ENCODE results near the gene MPL. TPM values are rescaled to one million over a fixed set of nuclear protein-coding genes. Genes with fewer than 3 reads are reported as not detected.

Gene MPL
- 0.41 TPM for polyA plus RNA-seq (ENCODE audit: insufficient read length)

- no peak for DNase-seq
Observed at GRCh38 chr1:43337588-43337987, at the start of gene MPL. TSS of gene MPL (plus strand) at chr1:43337818. CDS start at chr1:43337849, 31 bp downstream.

- DNase-seq = no peak
Observed at GRCh38 chr1:43288058-43288784, 49.4 kb upstream of the MPL start.

DNA sequence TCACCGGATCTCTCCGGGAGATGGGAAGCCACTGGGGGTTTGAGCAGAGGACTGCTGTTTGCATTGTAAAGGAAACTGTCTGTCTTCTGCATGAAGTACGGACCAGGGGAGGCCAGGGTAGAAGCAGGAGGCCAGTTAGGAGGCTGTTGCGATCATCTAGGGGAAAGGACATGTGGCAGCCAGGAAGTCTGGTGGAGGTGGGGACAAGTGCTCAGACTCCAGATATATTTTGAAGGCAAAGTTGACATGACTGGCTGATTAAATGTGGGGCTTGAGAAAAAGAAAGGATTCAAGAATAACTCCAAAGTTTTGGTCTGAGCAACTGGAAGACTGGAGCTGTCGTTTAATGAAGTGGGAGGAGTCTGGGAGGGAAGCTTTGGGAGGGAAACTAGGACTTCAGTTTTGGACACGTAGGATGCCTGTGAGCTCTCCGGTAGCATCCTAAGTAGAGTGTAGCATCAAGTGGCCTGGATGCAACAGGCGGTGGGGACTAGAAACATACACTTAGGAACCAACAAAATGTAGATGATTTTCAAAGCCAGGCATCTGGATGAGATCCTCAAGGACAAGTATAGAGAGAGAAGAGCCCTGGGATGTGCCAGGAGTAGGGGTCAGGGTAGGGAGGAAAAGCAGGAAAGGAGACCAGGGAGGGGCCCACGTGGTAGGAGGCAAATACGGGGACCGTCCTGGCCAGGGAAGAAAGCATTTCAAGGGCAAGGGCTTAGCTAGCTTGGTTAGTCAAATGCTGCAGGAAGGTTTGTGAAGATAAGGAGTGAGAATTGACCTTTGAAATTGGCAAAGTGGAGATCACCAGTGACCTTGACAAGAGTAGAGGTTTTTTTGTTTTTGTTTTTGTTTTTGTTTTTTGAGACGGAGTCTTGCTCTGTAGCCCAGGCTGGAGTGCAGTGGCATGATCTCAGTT lies 48.6 kb upstream of the MPL start:
- no peak for DNase-seq

DNA sequence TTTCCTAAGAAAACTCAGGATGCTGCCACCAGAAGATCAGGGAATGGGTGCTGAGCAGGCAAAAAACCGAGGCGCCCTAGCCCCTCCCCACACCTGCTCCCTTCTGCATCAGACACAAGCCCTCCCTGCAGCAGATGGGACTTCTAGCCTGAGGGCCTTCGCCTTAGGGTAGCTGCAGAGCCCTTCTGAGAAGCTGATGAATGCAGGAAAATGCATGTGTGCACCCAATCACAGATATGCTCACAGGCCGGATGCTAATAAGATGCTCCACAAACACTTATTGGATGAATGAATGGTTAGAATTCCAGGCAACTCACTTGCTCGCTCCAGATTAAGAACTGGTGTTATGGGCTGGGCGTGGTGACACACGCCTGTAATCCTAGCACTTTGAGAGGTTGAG lies 45.4 kb upstream of the MPL start:
- no peak for DNase-seq

DNA sequence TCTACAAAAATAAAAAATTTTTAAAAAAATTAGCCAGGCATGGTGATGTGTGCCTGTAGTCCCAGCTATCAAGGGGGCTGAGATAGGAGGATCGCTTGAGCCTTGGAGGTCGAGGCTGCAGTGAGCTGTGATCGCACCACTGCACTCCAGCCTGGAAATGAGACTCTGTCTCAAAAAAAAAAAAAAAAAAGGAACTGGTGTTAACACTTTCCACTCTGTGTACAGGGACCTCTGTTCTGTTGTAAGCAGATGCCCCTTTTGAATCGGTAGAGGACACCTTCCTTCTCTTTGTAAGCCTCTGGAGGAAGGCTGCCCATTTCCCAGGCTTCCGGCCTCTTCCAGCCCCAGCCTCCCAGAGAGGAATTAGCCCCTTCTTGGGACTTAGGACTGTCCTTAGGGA lies 44.9 kb upstream of the MPL start:
- no peak for DNase-seq

- no peak for DNase-seq
Observed at GRCh38 chr1:43293176-43293575, 44.4 kb upstream of the MPL start.

DNA sequence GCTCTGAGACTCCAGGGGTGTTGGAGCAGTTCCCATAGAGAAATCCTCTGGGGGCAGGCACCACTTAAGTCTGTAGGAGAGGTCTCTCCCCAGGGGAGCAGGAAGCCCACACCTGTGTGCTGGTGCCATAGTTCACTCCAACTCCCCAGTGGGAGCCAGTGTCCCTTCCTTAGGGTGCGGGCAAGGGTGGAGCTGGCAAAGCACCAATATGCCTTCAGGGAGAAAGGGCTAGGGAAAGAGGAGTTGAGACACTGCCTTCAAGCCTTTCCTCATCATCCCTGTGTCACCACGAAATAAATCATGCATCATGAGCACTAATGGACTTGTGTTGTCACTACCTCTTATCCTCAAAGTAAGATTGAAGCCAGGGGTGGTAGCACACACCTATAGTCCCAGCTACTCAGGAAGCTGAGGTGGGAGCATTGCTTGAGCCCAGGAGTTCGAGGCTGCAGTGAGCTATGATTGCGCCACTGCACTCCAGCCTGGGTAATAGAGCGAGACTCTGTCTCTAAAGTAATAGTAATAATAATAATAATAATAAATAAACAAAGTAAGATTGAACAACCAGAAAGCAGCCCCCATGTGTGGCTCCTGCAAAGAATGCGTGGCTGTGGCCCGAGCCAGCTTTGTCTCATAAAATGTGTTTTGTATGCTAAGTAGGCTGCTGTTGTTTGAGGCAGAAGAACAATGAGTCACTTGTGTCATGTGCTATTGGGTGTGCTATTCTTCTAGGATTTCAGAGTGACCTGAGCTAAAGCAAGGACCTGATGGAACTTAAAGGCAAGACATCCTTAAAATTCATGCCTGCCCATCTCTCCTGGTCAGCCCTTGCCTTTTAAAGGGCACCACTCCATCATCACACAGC lies 43.5 kb upstream of the MPL start:
- no peak for DNase-seq

- no peak for DNase-seq
Observed at GRCh38 chr1:43294761-43295160, 42.9 kb upstream of the MPL start.

GRCh38 chr1:43296207-43296606 lies 41.4 kb upstream of the MPL start:
- DNase-seq = no peak

DNA sequence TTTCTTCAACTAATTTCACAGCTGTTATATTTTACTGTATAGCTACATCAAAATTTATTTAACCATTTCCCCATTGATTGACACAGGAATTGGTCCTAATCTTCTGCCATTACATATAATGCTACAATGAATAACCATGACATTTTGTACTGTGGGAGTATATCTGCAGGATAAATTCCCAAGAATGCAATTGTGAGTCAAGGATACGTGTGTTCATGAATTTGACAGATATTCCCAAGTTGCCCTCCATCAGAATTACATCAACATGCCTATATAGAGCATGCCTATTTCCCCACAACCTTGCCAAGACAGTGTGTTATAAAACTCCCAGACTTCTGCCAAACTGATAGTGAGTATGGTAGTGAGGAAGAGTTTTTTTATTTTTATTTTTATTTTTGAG lies 39.6 kb upstream of the MPL start:
- DNase-seq = no peak

DNA sequence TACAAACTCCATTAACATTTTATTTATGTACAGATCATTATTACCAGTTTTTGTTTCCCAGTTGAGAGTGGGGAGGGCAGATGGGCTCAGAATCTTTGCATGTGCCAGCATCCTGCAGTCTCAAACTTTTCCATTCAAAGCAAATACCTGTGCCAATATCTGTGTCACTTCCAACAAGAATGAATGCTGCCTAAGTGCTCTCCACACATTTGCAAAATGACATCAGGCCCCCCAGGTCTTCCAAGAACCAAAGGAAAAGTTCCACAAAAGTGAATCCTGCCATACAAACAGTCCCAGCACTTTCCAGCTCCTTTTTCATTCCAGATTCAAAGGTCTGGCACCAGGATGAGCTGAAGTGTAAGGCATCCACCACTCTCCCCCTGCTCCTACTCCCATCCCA lies 38.5 kb upstream of the MPL start:
- peak; percentile 26 for DNase-seq

- peak; percentile 19 for DNase-seq
Observed at GRCh38 chr1:43300378-43301094, 37.1 kb upstream of the MPL start, which contains the start of gene TIE1. TSS of gene TIE1 (plus strand) at chr1:43300982. CDS start at chr1:43301072, 90 bp downstream.

GRCh38 chr1:43302201-43302600 lies 35.4 kb upstream of the MPL start:
- no peak for DNase-seq

GRCh38 chr1:43302721-43303470 lies 34.7 kb upstream of the MPL start:
- DNase-seq = no peak

DNA sequence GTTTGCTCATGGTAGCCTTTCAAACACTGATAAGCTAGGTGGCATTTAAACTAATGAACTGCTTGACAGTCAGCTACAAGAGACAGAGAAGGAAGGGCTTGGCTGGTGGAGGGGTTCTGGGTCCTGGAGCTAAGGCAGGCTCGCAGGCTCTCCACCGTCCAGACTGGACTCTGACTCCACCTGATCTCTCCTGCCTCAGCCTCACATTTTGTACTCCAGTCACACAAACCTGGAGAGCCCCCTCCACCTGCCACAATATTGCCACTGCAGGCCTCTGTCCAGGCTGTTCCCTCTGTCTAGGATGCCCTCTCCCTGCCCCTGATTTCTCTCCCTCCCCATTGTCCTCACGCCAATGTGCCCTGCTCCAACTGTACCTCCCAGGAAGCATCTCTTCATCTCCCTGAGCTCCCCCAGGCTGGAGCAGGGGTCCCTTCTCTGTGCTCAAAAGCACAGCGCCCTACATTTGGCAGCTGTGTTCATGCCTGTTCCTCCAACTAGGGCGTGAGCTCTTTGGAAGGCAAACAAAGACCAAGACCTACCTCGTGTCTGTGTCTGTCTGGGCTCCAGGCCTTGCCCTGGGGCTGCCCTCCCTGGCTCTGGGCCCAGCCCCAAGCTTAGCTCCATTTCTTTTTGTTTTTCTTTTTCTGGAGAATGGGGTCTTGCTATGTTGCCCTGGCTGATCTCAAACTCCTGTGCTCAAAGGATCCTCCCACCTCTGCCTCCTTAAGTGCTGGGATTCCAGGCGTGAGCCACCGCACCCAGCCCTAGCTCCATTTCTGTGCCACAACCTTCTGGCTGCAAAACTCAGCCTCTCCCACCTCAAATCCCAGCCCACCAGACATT lies 33.9 kb upstream of the MPL start:
- DNase-seq = no peak

DNA sequence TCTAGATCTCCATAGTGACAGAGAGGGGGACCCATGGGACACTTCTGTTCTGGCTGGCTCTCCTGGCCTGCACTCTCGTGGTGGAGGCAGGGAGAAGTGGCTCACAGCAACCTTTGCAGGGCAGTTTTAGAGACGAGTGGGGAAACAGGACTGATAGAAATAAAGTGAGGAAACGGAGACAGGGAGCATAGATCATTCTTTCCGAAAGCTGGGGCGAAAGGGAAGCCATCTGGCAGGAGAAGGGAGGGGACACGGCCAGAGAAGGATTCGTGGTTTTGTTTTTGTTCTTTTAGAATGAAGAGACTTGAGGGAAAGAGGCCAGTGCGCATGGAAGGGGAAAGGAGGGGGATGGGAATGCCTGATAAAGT lies 33.3 kb upstream of the MPL start:
- DNase-seq = peak; percentile 57

DNA sequence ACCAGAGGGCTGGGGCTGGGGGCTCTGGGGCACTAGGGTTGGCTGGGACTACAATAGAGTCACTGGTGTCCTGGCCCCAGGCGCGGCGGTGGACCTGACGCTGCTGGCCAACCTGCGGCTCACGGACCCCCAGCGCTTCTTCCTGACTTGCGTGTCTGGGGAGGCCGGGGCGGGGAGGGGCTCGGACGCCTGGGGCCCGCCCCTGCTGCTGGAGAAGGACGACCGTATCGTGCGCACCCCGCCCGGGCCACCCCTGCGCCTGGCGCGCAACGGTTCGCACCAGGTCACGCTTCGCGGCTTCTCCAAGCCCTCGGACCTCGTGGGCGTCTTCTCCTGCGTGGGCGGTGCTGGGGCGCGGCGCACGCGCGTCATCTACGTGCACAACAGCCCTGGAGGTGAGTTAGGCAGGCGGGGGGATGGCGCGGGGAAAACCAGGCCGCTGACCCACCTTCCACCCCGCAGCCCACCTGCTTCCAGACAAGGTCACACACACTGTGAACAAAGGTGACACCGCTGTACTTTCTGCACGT lies 32.8 kb upstream of the MPL start:
- DNase-seq = no peak

GRCh38 chr1:43305461-43305860 lies 32.2 kb upstream of the MPL start:
- DNase-seq = no peak

GRCh38 chr1:43305926-43306687 lies 31.5 kb upstream of the MPL start:
- no peak for DNase-seq

Measured in hindlimb muscle (tissue), 1 donor.